ENCODE data around the gene C1orf174. TPM values are rescaled to one million over a fixed set of nuclear protein-coding genes. Genes with fewer than 3 reads are reported as not detected.

The C1orf174 gene
- total and polyA plus RNA-seq, 2 of the 4 experiments (the other 2 are of a cell fraction): 26.7 to 45.7 TPM

- no peak for TF ChIP-seq RFX5 (IDR thresholded peaks at IDR 0.05; ENCODE audit: low read depth, low read length)
These were observed 12.1 kb upstream of the C1orf174 start (continued) for GRCh38 chr1:3911981-3912808.

GRCh38 chr1:3910857-3911845, 11.1 kb upstream of the C1orf174 start:
- no peaks in the 10 kb centered on the region for H3K9me3 ChIP-seq (ENCODE audit: control insufficient read depth, insufficient read depth, low read length)
- no peaks in the 10 kb centered on the region for H4K20me1 ChIP-seq (ENCODE audit: insufficient read depth, low read length)
- dilution Hi-C loops (cut with HindIII; ENCODE audit: low sequenced_read_pairs, unreplicated experiment): no loop called here
- no peak overlapping the region for H3K23ac ChIP-seq (ENCODE audit: low read depth, low read length)
- no TSS peak for BruUV-seq (replicated peaks)
- ChIA-PET POLR2A (ENCODE audit: unreplicated experiment) (no interaction called here), CTCF (no interaction called here)
- no peak overlapping the region for H3K4me3 ChIP-seq (ENCODE audit: insufficient read depth, low read depth, low read length)
- peak; percentile 37 for DNase-seq
- no peaks in the 10 kb centered on the region for H3K79me1 ChIP-seq (ENCODE audit: low read depth in 1 of 2, low read length in 2 of 2)
- H2BK5ac ChIP-seq (ENCODE audit: low read depth, low read length, poor library complexity, severe bottlenecking): no peak overlapping the region
- TF ChIP-seq SMC3 (IDR thresholded peaks at IDR 0.05; ENCODE audit: low read depth, low read length) (peak; percentile 40), RAD21 (IDR thresholded peaks at IDR 0.05; ENCODE audit: low read length) (peak; percentile 65), MXI1 (IDR thresholded peaks at IDR 0.05; ENCODE audit: borderline replicate concordance, low read depth, low read length) (no peak), FOS (IDR thresholded peaks at IDR 0.05; ENCODE audit: low read depth, low read length) (no peak)
- TF ChIP-seq, protein P1, sequence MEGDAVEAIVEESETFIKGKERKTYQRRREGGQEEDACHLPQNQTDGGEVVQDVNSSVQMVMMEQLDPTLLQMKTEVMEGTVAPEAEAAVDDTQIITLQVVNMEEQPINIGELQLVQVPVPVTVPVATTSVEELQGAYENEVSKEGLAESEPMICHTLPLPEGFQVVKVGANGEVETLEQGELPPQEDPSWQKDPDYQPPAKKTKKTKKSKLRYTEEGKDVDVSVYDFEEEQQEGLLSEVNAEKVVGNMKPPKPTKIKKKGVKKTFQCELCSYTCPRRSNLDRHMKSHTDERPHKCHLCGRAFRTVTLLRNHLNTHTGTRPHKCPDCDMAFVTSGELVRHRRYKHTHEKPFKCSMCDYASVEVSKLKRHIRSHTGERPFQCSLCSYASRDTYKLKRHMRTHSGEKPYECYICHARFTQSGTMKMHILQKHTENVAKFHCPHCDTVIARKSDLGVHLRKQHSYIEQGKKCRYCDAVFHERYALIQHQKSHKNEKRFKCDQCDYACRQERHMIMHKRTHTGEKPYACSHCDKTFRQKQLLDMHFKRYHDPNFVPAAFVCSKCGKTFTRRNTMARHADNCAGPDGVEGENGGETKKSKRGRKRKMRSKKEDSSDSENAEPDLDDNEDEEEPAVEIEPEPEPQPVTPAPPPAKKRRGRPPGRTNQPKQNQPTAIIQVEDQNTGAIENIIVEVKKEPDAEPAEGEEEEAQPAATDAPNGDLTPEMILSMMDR (conservative IDR thresholded peaks at IDR 0.05; ENCODE audit: low read depth, low read length): peak; percentile 57
- H2AFZ ChIP-seq (replicated peaks; ENCODE audit: low read length, poor library complexity): peak overlapping the region; percentile 68
- H3K4ac ChIP-seq (ENCODE audit: low read depth, low read length): no peak overlapping the region
- H2AK5ac ChIP-seq (ENCODE audit: low read depth, low read length): no peak overlapping the region
- no peak overlapping the region for H3K18ac ChIP-seq (ENCODE audit: low read depth, low read length)
- H3K4me1 ChIP-seq (ENCODE audit: control insufficient read depth, insufficient read depth, low read length): no peaks in the 10 kb centered on the region
- no peaks in the 10 kb centered on the region for H3K9me1 ChIP-seq (ENCODE audit: insufficient read depth, low read length)
- WGBS, 2 experiments (ENCODE audit: extremely low coverage in 2 of 2, insufficient read length in 1 of 2): 4% methylated on average over 13 of the region's 35 CpGs; no CpG with 5 or more reads in 1 of the 2 experiments
- no peak overlapping the region for H3K14ac ChIP-seq (replicated peaks; ENCODE audit: low read depth, low read length)
- no peaks in the 10 kb centered on the region for H3K36me3 ChIP-seq (ENCODE audit: control insufficient read depth, insufficient read depth, low read length)
- no peak overlapping the region for H4K8ac ChIP-seq (ENCODE audit: low read depth in 2 of 2, low read length in 2 of 2)
- no peak overlapping the region for H2AK9ac ChIP-seq (replicated peaks; ENCODE audit: low read depth, low read length, poor library complexity)
- intact Hi-C loops (cut with micrococcal nuclease): no loop called here
- H3K27me3 ChIP-seq (ENCODE audit: control insufficient read depth, insufficient read depth, low read length): peaks cover 7% of the 10 kb centered on the region; the same call in 1 of the 2 replicates
- H3K27ac ChIP-seq (ENCODE audit: insufficient read depth, low read length): no peak overlapping the region
- 0 out of 2 replicates have a peak overlapping the region, but pooled peaks have one; percentile 18 for H3K4me2 ChIP-seq (ENCODE audit: low read depth, low read length)
- in situ Hi-C loops (cut with MboI; ENCODE audit: low sequenced_read_pairs): loop anchor here (25.0 kb wide), 1 partner anchor 2001 kb away; no protein-coding TSS in a partner anchor
- no peak overlapping the region for H3K9ac ChIP-seq (ENCODE audit: low read depth, low read length)
- no peak overlapping the region for H2BK20ac ChIP-seq (ENCODE audit: low read depth, low read length)
- no peak overlapping the region for H2BK15ac ChIP-seq (ENCODE audit: low read depth, low read length)
- no peak overlapping the region for H2BK120ac ChIP-seq (ENCODE audit: low read depth, low read length)
- no peak overlapping the region for H4K91ac ChIP-seq (ENCODE audit: insufficient read depth, low read depth, low read length)
- ATAC-seq (ENCODE audit: low read depth): peak; percentile 85
- no peak overlapping the region for H4K5ac ChIP-seq (ENCODE audit: low read depth, low read length)
- H3K56ac ChIP-seq (ENCODE audit: extremely low read depth, insufficient read depth, low read length): no peak overlapping the region

Measured in IMR-90 (cell line).